ENCODE measurements around the gene CEBPA.

The CEBPA gene

DNA sequence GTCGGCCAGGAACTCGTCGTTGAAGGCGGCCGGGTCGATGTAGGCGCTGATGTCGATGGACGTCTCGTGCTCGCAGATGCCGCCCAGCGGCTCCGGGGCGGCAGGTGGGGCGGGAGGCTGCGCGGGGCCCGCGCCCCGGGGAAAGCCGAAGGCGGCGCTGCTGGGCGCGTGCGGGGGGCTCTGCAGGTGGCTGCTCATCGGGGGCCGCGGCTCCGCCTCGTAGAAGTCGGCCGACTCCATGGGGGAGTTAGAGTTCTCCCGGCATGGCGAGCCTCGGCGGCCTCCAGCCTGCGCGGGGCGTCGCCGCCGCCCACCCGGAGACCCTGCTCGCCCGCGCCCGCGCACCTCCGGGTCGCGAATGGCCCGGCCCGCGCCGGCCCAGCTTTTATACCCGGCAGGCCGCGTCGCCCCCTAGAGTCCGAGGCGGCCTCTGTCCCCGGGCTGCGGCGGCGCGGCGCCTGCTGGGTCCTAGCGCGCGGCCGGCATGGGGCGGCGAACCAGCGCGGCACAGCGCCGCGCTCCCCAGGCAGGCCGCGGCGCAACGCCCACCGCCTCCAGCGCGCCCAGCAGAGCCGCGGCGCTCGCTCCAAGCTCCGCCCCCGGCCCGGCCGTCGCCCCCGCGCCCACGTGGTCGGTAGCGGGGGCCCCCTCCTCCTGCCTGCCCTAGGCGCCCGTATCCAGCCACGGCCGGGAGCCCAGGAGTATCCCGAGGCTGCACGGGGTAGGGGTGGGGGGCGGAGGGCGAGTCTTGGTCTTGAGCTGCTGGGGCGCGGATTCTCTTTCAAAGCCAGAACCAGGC lies at the start of gene CEBPA:
Gene CEBPA (minus strand): TSS at position 360 of the 799 bp plus-strand sequence. CDS start 120 bp downstream, at position 240.
- peak; percentile 90 for DNase-seq

DNA sequence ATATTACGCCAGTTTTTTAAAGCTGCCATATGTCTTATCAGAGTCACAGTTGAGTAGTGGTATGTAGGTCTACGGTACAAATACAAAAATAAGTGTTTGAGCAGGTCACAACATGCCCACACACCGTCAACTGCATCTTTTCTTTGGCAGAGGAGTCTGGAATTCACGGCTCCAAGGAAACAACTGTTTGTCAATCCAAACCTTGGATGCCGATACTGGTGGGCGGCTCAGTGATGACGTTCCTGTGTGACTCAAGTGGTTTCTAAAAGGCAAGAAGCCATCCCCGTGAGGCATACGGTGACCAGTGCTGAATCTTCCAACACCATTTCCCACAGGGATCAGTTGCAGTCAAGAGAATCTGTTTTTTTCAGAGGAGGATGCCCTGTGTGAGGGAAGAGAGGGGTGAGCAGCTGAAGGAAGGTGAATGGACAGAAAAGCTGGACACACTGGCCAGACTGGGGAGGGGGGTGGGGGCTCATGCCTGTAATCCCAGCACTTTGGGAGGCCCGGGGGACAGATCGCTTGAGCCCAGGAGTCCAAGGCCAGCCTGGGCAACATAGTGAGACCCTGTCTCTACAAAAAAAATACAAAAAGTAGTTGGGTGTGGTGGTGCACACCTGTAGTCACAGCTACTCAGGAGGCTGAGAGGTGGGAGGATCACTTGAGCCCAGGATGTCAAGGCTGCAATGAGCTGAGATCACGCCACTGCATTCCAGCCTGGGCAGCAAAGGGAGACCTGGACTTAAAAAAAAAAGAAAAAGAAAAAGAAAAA lies 48.4 kb upstream of the CEBPA start:
- DNase-seq: peak; percentile 28

DNA sequence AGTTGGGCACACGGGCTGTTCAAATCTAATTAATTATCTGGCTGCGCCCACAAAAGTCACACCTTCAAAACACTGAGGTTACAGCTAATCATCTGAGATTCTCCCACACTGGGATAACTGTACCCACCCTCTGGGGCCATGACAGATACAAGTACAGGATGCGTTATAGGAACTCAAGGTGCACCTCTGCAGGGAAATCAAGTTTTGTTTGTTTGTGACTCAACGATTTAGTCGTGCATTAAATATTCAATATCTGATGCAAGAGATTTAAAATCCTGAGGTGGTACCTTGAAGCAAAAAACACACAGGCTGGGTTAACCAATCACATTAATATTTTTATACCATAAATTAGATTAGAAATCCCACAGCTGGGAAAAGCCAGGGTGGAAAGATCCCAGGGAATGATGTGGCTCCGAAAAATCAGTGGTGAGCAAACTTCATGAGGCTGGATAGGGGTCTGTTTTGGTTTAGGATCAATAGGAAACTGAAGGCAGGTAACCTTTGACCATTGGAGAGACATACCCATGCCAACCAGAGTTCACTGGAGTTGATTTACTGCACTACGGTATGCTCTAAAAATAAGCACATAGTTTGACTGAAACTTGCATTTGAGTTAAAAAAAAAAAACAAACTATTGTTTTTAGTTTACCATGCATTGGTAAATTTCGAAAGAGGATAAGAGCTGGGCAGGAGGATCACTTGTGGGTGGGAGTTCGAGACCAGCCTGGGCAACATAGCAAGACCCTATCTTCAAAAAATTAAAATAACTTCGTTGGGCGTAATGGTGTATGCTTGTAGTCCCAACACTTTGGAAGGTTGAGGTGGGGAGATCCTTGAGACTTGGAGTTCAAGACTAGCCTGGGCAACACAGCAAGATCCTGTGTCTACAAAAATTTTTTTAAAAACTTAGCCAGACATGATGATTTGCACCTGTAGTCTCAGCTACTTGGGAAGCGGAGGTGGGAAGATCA lies 47.3 kb upstream of the CEBPA start:
- no peak for DNase-seq

DNA sequence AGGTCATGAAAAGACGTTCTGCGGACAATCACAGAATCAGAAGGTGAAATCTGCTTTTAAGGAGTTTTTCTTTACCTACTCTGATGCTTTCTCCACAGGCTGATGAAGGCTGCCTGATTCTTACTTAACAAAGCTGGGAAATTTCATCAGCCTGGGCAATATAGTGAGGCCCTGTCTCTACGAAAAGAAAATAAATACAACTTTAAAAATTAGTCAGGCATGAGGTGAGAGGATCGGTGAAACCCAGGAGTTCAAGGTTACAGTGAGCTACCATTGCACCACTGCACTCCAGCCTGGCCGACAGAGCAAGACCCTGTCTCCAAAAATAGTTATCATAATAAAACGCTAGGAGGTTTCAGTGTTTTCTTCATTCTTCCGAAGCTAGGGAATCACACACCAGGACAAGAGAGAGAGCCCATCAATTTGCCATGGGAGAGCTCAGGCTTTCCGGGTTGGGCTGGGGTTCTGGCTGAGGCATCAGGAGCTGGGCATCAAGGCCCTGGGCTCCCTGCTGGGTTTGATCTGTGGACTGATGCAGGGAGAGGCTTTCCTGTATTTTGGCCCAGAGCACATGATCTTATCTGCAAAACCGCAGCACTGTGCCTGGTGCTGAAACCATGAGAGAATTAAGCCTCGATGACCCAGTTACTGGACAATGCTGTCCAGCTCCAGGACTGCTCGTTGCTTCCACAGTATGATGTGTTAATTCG lies 46.1 kb upstream of the CEBPA start:
- DNase-seq: no peak

DNA sequence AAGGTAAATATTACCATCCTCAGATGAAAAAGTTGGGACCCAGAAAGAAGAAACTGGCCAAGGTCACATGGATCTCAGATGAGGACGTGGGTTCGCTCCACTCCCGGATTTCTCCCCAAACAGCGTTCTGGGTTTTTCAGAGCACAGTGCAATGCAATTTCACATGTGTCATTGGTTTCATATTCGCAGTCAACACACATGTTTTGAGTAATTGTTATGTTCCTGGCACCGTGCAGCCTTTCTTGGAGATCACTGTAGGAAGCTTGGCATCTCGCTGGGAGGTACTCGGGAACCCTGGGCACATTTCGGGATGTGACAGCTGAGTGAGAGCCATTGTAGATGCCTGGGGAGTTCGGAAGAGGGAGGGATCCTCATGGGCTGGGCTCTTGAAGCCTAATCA lies 45.0 kb upstream of the CEBPA start:
- DNase-seq: no peak

DNA sequence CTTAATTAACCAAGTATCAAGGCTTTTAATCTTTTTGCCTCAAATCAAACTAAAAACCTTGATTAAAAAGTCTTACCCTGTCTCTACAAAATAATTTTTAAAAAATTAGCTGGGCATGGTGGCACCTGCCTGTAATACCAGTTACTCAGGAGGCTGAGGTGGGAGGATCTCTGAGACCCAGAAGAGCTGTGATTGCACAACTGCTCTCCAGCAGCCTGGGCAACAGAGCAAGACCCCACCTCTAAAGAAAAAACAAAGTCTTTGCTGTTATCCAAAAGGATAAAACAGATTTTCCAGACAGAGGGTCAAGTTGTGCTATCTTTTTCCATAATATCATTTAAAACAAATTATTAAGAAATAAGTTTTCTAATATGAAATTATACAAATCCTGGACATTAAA lies 44.3 kb upstream of the CEBPA start:
- DNase-seq: no peak

DNA sequence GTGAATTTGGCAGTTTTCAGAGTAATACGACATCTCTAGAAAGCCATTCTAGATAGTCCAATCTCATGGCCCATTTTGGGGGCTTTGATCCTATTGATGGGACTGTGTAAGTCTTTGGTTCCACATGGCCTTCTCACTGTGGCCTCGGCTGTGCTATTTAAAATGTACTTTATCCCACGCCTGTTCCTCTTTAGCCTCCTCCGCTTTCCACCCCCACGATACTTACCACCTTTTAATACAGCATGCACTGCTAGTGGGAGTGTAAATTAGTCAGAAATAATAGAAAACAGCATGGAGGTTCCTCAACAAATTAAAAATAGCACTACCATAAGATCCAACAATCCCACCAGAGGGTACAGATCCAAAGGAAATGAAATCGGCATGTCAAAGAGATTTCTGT lies 42.8 kb upstream of the CEBPA start:
- peak; percentile 14 for DNase-seq

DNA sequence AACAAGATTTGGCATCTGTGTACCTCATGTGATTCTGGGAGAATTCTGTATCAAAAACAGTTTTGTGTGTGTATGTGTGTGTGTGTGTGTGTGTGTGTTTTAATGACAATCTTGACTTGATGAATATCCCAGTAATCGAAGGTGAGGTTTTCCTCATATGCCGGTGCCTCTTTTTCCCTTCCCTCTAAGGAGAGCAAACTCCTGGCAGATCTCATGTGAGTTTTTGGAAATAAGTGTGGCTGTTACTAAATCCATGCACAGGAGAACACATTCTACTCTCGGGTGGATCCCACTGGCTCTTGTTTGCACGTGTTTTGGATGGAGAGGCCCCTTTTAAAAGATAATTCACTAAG lies 42.2 kb upstream of the CEBPA start:
- no peak for DNase-seq

DNA sequence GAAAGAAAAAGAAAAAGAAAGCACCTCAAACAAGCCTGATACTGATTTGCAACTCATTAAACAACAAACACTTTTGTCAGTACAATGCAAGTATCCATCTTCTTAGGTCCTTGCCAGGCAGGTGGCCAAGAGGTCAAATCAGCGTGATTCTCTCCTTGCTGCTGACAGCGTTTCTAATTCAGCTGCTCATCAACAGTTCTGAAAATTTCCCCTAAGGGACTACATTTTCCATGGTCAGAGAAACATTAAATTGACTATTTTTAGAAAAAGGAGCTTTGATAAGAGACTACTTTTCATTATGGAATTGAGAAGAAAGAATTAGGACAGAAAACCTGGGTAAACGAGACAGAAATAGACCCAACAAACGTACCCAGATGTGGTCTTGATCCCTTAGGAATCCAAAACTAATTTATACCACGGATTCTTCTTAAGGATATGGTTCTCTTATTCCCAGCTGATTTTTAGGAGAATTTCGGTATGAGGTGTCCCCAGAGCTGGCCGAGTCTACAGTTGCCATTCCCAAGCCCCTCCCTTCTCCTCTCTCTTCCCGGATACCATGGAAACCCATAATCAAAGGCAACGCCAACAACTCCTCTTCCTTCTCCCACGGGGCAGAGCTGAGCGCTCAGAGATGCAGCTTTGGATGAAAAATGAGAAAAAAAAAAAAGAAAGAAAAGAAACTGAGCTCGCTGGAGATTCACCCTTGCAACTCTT lies 41.7 kb upstream of the CEBPA start:
- DNase-seq: no peak

DNA sequence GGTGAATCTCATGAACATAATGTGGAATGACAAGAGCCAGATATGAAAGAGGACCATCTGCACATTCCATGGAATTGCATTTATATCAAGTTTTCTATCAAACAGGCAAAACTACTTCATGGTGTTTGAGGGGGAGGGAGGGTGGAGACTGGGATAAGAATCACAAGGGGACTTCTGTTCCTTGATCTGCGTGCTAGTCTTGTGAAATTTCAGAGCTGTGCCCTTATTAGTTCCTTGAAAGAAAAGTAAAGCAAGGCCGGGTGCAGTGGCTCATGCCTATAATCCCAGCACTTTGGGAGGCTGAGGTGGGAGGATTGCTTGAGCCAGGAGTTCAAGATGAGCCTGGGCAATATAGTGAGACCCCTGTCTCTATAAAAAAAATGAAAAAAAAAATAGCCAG lies 41.0 kb upstream of the CEBPA start:
- DNase-seq: peak; percentile 35

DNA sequence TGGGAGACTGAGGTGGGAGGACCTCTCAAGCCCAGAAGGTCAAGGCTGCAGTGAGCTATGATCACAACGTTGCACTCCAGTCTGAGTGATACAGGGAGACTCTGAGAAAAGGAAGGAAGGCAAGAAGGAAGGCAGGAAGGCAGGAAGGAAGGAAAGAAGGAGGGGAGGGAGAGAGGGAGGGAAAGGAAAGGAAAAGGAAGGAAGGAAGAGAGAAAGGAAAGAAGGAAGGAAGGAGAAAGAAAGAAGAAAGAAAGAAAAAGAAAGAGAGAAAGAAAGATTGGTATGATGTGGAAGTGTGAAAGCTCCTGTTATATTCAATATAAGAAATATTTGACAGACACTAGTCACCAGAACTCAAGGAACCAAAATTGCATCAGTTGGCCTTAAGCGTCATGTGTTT lies 38.7 kb upstream of the CEBPA start:
- DNase-seq: no peak

DNA sequence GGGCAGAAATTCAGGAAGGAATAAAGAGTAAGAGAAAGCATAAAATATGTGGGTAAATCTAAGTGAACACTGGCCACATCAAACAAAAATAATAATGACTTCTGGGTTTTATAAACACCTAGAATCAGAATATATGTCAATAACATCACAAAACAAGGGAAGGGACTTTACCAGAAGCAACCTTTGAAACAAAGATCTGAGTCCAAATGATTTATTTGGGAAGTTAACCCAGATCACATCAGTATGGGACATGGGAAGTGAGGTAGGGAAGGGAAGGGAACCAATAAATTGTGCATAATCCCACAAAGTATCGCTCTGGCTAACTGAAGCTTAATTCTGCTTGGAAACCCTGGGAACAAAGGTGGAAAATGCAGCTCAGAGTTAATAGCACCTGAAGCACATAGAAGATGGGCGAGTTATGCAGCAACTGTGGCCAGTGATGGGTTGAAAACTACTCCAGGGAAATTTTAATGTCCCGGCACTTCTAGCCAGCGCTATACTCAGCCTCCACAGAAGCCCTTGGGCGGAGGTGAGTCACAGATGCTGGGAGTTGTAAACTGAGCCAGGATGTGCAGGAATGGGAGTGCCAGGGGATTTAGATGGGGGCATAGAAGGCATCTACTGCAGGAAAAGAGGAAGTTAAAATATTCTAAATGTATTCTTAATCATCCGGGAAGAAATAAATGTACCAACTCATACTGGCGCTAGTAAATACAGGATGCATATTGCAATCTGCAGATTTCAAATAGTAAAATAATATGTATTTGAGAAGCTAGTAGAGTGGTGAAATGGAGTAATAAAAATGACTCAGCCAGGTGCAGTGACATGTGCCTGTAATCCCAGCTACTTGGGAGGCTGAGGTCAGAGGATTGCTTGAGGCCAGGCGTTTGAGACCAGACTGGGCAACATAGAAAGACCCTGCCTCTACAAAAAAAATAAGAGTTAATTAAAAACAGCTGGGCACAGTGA lies 37.0 kb upstream of the CEBPA start:
- peak; percentile 34 for DNase-seq

DNA sequence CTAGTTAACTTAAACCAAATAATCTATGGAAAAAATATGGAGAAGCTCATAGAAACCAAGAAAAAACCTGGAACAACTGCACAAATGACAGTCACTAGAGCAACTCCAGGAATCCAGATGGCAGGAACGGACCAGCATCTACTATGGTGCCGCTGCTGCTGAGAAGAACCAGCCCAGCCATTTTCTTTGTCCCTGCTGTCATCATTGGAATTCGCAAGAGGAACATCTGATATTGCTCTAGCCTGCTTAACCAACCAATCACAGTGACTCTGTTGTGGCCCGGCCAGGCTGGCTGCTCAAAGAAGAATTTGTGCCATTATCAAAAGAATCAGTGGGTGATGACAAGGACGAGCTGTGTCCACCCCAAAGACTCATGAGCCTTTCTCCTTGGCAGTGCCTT lies 33.1 kb upstream of the CEBPA start:
- DNase-seq: no peak

DNA sequence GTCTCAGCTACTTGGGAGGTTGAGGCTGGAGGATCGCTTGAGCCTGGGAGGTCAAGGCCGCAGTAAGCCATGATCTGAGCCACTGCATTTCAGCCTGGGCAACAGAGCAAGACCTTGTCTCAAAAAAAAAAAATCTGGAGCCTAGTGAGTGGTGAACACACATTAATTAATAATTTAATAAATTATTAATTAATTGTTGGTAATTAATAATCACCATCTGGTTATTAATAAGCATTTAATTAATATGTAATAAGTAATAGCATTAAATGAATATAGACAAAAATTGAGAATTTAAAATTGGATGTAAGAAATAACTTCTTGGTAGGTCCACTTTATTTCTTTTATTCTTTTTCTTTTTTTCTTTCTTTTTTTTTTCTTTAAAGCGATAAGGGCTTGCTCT lies 31.9 kb upstream of the CEBPA start:
- no peak for DNase-seq

DNA sequence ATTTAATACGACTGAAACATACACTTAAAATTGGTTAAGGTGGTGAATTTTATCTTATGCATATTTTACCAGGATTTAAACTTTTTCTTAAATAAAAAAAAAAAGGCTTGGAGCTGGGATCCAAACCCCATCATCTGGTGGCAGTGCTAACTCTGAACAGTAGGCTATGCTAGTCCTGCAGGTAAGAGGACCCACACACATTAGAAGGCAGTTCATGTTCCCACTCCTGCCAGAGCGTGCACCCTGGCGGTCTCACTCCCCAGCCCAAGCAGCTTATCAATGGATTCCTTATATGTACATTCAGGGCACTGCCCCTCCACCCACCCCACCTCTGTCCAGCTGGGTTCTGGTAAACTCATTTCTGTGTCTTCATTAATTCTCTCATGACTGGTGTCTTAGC lies 31.3 kb upstream of the CEBPA start:
- no peak for DNase-seq

DNA sequence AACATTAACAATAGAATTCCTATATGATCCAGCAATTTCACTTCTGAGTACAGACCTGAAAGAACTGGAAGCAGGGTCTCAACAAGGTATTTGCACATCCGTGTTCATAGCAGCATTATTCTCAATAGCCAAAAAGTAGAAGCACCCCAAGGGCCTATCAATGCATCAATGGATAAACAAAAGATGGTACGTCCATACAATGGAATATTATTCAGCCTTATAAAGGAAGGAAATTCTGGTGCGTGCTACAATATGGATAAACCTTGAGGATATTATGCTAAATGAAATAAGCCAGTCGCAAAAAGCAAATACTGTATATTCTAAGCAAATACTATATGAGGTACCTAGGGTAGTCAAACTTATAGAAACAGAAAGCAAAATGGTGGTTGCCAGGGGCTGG lies 30.8 kb upstream of the CEBPA start:
- no peak for DNase-seq

DNA sequence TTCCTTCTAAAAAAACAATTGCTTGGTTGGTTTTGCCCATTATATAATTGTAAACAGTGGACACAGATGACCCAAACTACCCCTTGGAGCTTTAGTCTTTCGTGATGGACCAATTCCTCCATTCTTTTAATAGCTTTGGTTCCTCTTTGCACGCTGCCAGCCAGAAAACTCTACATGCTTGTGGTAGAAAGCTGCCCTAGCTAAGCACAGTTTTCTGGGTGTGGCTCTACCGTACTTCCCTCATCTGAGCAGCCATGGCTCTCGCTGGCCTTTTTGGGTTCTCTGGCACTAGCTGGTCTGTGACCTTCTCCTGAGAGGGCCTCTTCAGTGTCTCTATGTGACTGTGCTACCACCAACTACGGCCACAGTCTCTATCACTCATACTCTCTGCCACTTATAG lies 29.9 kb upstream of the CEBPA start:
- peak; percentile 82 for DNase-seq

DNA sequence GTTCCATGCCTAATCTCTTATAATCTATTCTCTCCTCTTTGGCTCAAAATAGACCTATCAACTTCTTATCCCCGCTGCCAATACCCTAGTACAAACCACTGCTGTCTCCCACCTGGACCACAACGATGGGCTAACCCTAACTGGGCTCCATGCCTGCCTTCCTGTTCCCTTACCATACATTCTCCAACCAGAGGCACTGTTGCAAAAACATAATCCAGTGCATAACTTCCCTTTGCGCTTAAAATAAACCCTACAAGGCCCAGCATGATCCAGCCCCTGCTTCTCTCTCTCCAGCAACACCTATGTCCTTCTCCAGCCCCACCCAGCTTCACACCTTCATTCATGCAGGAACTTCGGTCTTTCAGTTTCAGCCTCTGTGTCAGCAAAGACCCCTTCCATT lies 27.4 kb upstream of the CEBPA start:
- peak; percentile 21 for DNase-seq

DNA sequence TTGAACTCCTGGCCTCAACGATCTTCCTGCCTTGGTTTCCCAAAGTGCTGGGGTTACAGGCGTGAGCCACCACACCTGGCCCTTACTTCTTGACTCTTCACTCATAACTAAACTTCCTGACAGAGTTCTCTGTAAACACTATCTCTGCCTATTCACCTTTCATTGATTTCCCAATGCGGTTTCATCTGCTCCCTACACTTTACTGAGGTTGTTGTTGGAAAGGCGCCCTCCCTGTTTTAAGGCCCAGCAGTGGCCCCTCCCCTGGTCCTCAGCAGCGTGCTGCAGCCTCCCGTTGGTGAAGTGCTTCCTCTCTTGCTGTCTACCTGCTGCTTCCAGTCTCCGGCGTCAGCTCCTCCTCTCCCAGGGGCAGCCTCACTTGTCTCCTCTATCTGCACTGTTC lies 26.7 kb upstream of the CEBPA start:
- DNase-seq: no peak

DNA sequence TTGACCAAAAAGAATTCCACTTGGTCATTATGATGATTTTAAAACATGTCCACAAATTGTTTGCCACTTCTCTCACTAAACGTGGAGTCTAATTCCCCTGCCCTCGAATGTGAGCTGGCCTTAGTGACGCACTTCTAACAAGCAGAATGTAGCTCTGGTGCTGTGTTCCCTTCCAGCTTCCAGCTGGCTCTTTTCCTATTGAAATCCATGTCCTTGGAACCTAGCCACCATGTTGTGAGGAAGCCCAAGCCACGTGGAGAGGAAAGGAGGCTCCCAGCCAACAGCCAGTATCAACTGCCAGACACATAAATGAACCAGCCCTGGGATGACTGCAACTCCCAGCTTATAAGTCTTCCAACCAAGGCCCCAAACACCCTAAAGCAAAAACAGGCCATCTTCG lies 23.6 kb upstream of the CEBPA start:
- DNase-seq: no peak

DNA sequence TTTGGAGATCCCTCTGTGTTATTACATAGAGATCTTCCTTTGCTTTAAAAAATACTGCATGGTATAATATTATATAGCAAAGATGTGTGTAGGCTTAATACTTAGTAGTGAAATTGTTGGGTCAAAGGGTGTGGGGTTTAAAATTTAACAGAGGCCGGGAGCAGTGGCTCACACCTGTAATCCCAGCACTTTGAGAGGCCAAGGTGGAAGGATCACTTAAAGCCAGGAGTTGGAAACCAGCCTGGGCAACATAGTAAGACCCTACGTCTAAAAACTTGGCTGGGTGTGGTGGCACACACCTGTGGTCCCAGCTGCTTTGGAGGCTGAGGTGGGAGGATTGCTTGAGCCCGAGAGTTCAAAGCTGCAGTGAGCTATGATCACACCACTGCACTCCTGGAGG lies 22.3 kb upstream of the CEBPA start:
- DNase-seq: no peak
